H1 (cell line): ENCODE measurements around the gene FCRLA. TPM values are rescaled to one million over a fixed set of nuclear protein-coding genes. Genes with fewer than 3 reads are reported as not detected.
A peak's percentile ranks its signal among the peaks of the same experiment; 100 is the strongest.

Experiments
- CTCF ChIA-PET: fragments of 300-600 bp; sonication (Branson Sonifier 250); formaldehyde crosslinking; loops from one replicate; lab custom pipeline; 2021; ENCODE audit not compliant: partially characterized antibody; lab: Charles Lee
- POLR2A ChIA-PET: fragments of 300-600 bp; sonication (Branson Sonifier 250); formaldehyde crosslinking; loops from one replicate; lab custom pipeline; 2021; ENCODE audit warnings: inconsistent platforms; ENCODE audit not compliant: partially characterized antibody; lab: Charles Lee
- DNase-seq, 2 experiments: peaks; one replicate each; pipeline versions ENCODE4 v3.0.0 to v3.0.0-alpha.2; 2010 to 2022; ENCODE audit warnings: low spot score in 2 of 2, low read depth in 1 of 2, mixed read lengths in 1 of 2
- FAIRE-seq: peaks from 2 replicates; lab custom pipeline; 2011; peaks lifted over from hg19 to GRCh38; lab: Jason Lieb, UNC
- H2AFZ ChIP-seq: 2 replicates; pipeline ENCODE4 v1.8.1; 2012; ENCODE audit warnings: low read length, inconsistent platforms
- H2AK5ac ChIP-seq: 2 replicates; pipeline ENCODE4 v1.6.1; 2013; ENCODE audit warnings: low read depth, low read length
- H2BK120ac ChIP-seq: replicated peaks from 2 replicates; pipeline ENCODE3; 2013; ENCODE audit warnings: low read depth, low read length, inconsistent platforms
- H2BK12ac ChIP-seq: 2 replicates; pipeline ENCODE4 v1.6.1; 2013; ENCODE audit warnings: low read depth, low read length
- H2BK15ac ChIP-seq: 2 replicates; pipeline ENCODE4 v1.6.1; 2013; ENCODE audit warnings: low read length
- H2BK20ac ChIP-seq: 2 replicates; pipeline ENCODE4 v1.6.1; 2013; ENCODE audit warnings: low read length
- H2BK5ac ChIP-seq: 2 replicates; pipeline ENCODE4 v1.6.1; 2013; ENCODE audit warnings: low read depth, low read length
- H3K14ac ChIP-seq: 2 replicates; pipeline ENCODE4 v1.6.1; 2013; ENCODE audit warnings: inconsistent platforms; ENCODE audit not compliant: insufficient read length
- H3K18ac ChIP-seq: 2 replicates; pipeline ENCODE4 v1.6.1; 2013; ENCODE audit warnings: low read length; ENCODE audit errors: extremely low read depth
- H3K23ac ChIP-seq: 2 replicates; pipeline ENCODE4 v1.6.1; 2013; ENCODE audit warnings: inconsistent platforms; ENCODE audit not compliant: insufficient read length
- H3K23me2 ChIP-seq: 2 replicates; pipeline ENCODE4 v1.6.1; 2013; ENCODE audit warnings: low read depth, low read length
- H3K27ac ChIP-seq: 2 replicates; pipeline ENCODE4 v1.6.1; 2011; ENCODE audit warnings: low read depth, low read length, inconsistent platforms
- H3K27me3 ChIP-seq, 4 experiments: replicated peaks in 1 of 4; 1 replicate in 1 of 4; 2 replicates in 3 of 4; pipeline versions ENCODE4 v1.6.1 to v1.8.1; 2011 to 2013; ENCODE audit warnings: low read length in 3 of 4, mild to moderate bottlenecking in 3 of 4, inconsistent platforms in 2 of 4, mixed read lengths in 2 of 4, moderate library complexity in 1 of 4; ENCODE audit not compliant: control insufficient read depth in 3 of 4, insufficient read depth in 3 of 4; ENCODE audit errors: extremely low read depth in 1 of 4
- H3K36me3 ChIP-seq, 4 experiments: 2 replicates each; pipeline versions ENCODE4 v1.6.1 to v1.8.1; 2011 to 2013; ENCODE audit warnings: mild to moderate bottlenecking in 4 of 4, low read length in 3 of 4, moderate library complexity in 2 of 4, control low read depth in 1 of 4, inconsistent platforms in 1 of 4; ENCODE audit not compliant: insufficient read depth in 4 of 4, control insufficient read depth in 2 of 4
- H3K4ac ChIP-seq: replicated peaks from 2 replicates; pipeline ENCODE3; 2013; ENCODE audit warnings: low read length, low read depth, mixed read lengths, inconsistent platforms; ENCODE audit not compliant: insufficient read length
- H3K4me1 ChIP-seq, 4 experiments: replicated peaks in 1 of 4; 1 replicate in 1 of 4; 2 replicates in 3 of 4; pipeline versions ENCODE4 v1.6.1 to v1.8.1; 2011 to 2013; ENCODE audit warnings: low read length in 3 of 4, inconsistent platforms in 2 of 4, mixed read lengths in 1 of 4; ENCODE audit not compliant: insufficient read depth in 4 of 4, control insufficient read depth in 3 of 4
- H3K4me2 ChIP-seq, 2 experiments: 2 replicates each; pipeline versions ENCODE4 v1.6.1 to v1.8.1; 2011 to 2013; ENCODE audit warnings: low read depth in 2 of 2, low read length in 2 of 2, control low read depth in 1 of 2, inconsistent platforms in 1 of 2, mild to moderate bottlenecking in 1 of 2; ENCODE audit not compliant: insufficient read depth in 1 of 2
- H3K4me3 ChIP-seq, 4 experiments: fragments of 200-600, 300-600 bp in 1 of 4; sonication (generic), shearing (Covaris generic), sonication (Bioruptor Twin) in 1 of 4; 2 replicates each; pipeline versions ENCODE4 v1.5.1 to v1.8.1; 2011 to 2016; ENCODE audit warnings: low read length in 4 of 4, low read depth in 3 of 4, control low read depth in 2 of 4, inconsistent platforms in 2 of 4, mild to moderate bottlenecking in 2 of 4, mixed read lengths in 1 of 4, moderate library complexity in 1 of 4; ENCODE audit not compliant: insufficient read depth in 2 of 4; ENCODE audit errors: extremely low read depth in 1 of 4
- H3K56ac ChIP-seq: replicated peaks from 2 replicates; pipeline ENCODE3; 2013; ENCODE audit warnings: low read depth, mild to moderate bottlenecking, mixed read lengths, low read length, inconsistent platforms; ENCODE audit not compliant: insufficient read length
- H3K79me1 ChIP-seq: 2 replicates; pipeline ENCODE4 v1.6.1; 2013; ENCODE audit warnings: low read depth, low read length, control low read depth
- H3K79me2 ChIP-seq, 2 experiments: 2 replicates each; pipeline versions ENCODE4 v1.6.1 to v1.8.1; 2012 to 2013; ENCODE audit warnings: low read length in 2 of 2, mild to moderate bottlenecking in 2 of 2, inconsistent platforms in 1 of 2; ENCODE audit not compliant: insufficient read depth in 2 of 2, control insufficient read depth in 1 of 2
- H3K9ac ChIP-seq, 4 experiments: replicated peaks in 1 of 4; 1 replicate in 1 of 4; 2 replicates in 3 of 4; pipeline versions ENCODE4 v1.6.1 to v1.8.1; 2011 to 2013; ENCODE audit warnings: low read depth in 3 of 4, low read length in 3 of 4, control low read depth in 2 of 4, mild to moderate bottlenecking in 2 of 4, moderate library complexity in 2 of 4, inconsistent platforms in 1 of 4; ENCODE audit errors: extremely low read depth in 1 of 4
- H3K9me3 ChIP-seq, 2 experiments: 2 replicates each; pipeline versions ENCODE4 v1.6.1 to v1.8.1; 2012 to 2013; ENCODE audit warnings: mild to moderate bottlenecking in 2 of 2, moderate library complexity in 2 of 2, control low read depth in 1 of 2, inconsistent platforms in 1 of 2, low read depth in 1 of 2, low read length in 1 of 2, mixed read lengths in 1 of 2; ENCODE audit not compliant: insufficient read depth in 2 of 2
- H4K20me1 ChIP-seq, 2 experiments: replicated peaks in 1 of 2; 2 replicates each; pipeline versions ENCODE3 to v1.8.1; 2011 to 2013; ENCODE audit warnings: inconsistent platforms in 2 of 2, low read length in 2 of 2, mild to moderate bottlenecking in 1 of 2; ENCODE audit not compliant: insufficient read depth in 2 of 2, control insufficient read depth in 1 of 2
- H4K5ac ChIP-seq: 2 replicates; pipeline ENCODE4 v1.6.1; 2013; ENCODE audit warnings: low read length, low read depth, mixed read lengths, inconsistent platforms; ENCODE audit not compliant: insufficient read length
- H4K8ac ChIP-seq: 2 replicates; pipeline ENCODE4 v1.8.0; 2013; ENCODE audit warnings: mild to moderate bottlenecking, moderate library complexity, low read length, inconsistent platforms; ENCODE audit not compliant: insufficient read depth; ENCODE audit errors: extremely low read depth
- H4K91ac ChIP-seq: replicated peaks from 2 replicates; pipeline ENCODE3; 2013; ENCODE audit warnings: low read length, mixed read lengths, inconsistent platforms; ENCODE audit not compliant: insufficient read length
- HDAC2 ChIP-seq, 2 experiments: fragments of 300-600 bp in 1 of 2; sonication (generic) in 1 of 2; IDR thresholded peaks; 2 replicates each; pipeline ENCODE4 v1.6.1; 2011 to 2012; ENCODE audit warnings: low read depth in 2 of 2, low read length in 2 of 2, mild to moderate bottlenecking in 2 of 2, moderate library complexity in 2 of 2, borderline replicate concordance in 1 of 2, inconsistent platforms in 1 of 2
- NANOG ChIP-seq: IDR thresholded peaks from 2 replicates; pipeline ENCODE4 v1.6.1; 2011; ENCODE audit warnings: low read length, low read depth, mild to moderate bottlenecking, inconsistent platforms; ENCODE audit not compliant: insufficient read depth, poor library complexity, severe bottlenecking
- TEAD4 ChIP-seq: IDR thresholded peaks from 2 replicates; pipeline ENCODE4 v1.6.1; 2012; ENCODE audit warnings: low read depth, low read length, inconsistent platforms, mixed read lengths
- WGBS, 2 experiments: shearing (Covaris generic) in 1 of 2; methylation state at CpG; one replicate each; pipeline versions ENCODE4 v1.1.6 to v1.1.7; 2013 to 2015; ENCODE audit warnings: low lambda C conversion rate in 2 of 2, mixed read lengths in 2 of 2, inconsistent platforms in 1 of 2, low coverage in 1 of 2, missing lambda C conversion rate in 1 of 2; ENCODE audit not compliant: insufficient replicate concordance in 2 of 2, insufficient coverage in 1 of 2, insufficient read length in 1 of 2; ENCODE audit errors: extremely low coverage in 1 of 2, missing lambda C conversion rate in 1 of 2; 5-methylcytosine and 5-hydroxymethylcytosine counted together
- polyA plus RNA-seq, 7 experiments: library from polyadenylated mRNA; depleted of rRNA in 3 of 7; stranded (reverse) in 5 of 7; unstranded in 2 of 7; fragments of >200 nt in 5 of 7; fragments of 200-250 nt in 2 of 7; gene quantifications; 1 replicate in 5 of 7; 2 replicates in 1 of 7; 4 replicates in 1 of 7; pipeline versions ENCODE4 v1.2.1 to v1.2.3, GENCODE V29; 2011 to 2013; ENCODE audit warnings: missing spikeins in 2 of 7, mixed read lengths in 2 of 7
- total RNA-seq: library from RNA; stranded (reverse); fragmentation: NEBNext Ultra II Directional; extraction: Animal tissue kit (Norgen Biotek cat#: 25700); gene quantifications from 2 replicates; pipeline ENCODE4 v1.2.1, GENCODE V29; 2021

The FCRLA gene
- total and polyA plus RNA-seq, 2 of the 8 experiments (the other 6 are each of a cell fraction or from before 2014, with no cell fraction given), result not detected

DNA sequence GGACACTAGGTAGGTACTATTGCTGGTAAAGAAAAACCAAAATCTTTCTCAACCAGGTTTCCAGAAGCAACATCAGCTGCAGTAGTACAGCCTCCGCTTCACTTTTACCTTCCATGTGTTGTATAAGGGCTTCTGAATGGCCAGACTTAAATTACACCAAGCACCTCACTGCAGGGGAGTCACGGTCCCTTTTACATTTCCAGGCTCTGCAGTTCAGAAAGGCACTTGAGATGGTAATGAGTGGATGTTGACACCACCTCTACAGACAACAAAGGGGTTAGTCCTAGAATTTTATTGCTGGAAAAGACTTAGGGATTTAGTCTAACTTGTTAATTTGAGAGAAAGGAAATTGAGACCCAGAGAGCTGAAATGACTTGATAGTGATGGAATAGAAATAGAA is 30.6 kb downstream of the FCRLA start:
- POLR2A ChIA-PET, result interaction anchor here (0.6 to 4.8 kb wide), 3 partner anchors 11 to 126 kb away, joined by 3 to 27 read pairs (median 24); partner anchors contain the start of gene DUSP12
- DNase-seq, result no peak
- peak; percentile 39 for FAIRE-seq

More for the DNA sequence above, 30.6 kb downstream of the FCRLA start:
- Histone ChIP-seq H3K4me3 (peak overlapping the region in 1 of 4 experiments; percentile 19; a peak in 2 of 8 replicates), H3K4ac (no peak overlapping the region), H2BK20ac (no peak overlapping the region), H4K20me1 (peaks cover 0 to 1% of the 10 kb centered on the region in 2 experiments), H3K9ac (no peak overlapping the region), H4K8ac (no peak overlapping the region), H3K36me3 (no peaks in the 10 kb centered on the region), H3K23ac (no peak overlapping the region), H3K56ac (no peak overlapping the region), H3K27me3 (no peaks in the 10 kb centered on the region), H3K23me2 (no peaks in the 10 kb centered on the region), H2BK5ac (no peak overlapping the region), H4K5ac (no peak overlapping the region), H3K79me2 (no peaks in the 10 kb centered on the region), H3K14ac (no peak overlapping the region), H4K91ac (no peak overlapping the region), H2BK120ac (peak overlapping the region; percentile 71), H3K4me2 (peak overlapping the region; percentile 33 to 47), H3K9me3 (no peaks in the 10 kb centered on the region), H2BK15ac (no peak overlapping the region), H3K79me1 (no peaks in the 10 kb centered on the region), H3K18ac (no peak overlapping the region), H2AFZ (peak overlapping the region; percentile 6; the same call in 1 of the 2 replicates), H3K27ac (no peak overlapping the region), H3K4me1 (peaks cover 1 to 14% (median 4%) of the 10 kb centered on the region in 4 experiments; a peak in 4 of 7 replicates), H2AK5ac (no peak overlapping the region), H2BK12ac (no peak overlapping the region)
- TF ChIP-seq TEAD4, result no peak
- peak; percentile 65 for TF ChIP-seq NANOG
- 0 out of 4 replicates have a peak, but pooled peaks of 1 of the 2 experiments have one; percentile 56 for TF ChIP-seq HDAC2 (IDR thresholded peaks at IDR 0.05; ENCODE audit: borderline replicate concordance in 1 of 2, low read depth in 2 of 2, low read length in 2 of 2)
- CTCF ChIA-PET, result interaction anchor here (0.7 to 10.3 kb wide), 20 partner anchors 10 to 1467 kb away, joined by 3 to 69 read pairs (median 4); partner anchors contain the start of gene DUSP12
- whole genome bisulfite sequencing, 2 experiments, result 6% methylated on average over 2 of the region's 2 CpGs; no CpG with 5 or more reads in 1 of the 2 experiments
